Colon (tissue), 2 donors: ENCODE data around the gene LMAN2.

Source experiments
- FAIRE-seq: peaks from 2 replicates; lab custom pipeline; 2012; peaks lifted over from hg19 to GRCh38; lab: Jason Lieb, UNC
- donor health status: control.
- donor health status: control.

LMAN2 gene, protein sequence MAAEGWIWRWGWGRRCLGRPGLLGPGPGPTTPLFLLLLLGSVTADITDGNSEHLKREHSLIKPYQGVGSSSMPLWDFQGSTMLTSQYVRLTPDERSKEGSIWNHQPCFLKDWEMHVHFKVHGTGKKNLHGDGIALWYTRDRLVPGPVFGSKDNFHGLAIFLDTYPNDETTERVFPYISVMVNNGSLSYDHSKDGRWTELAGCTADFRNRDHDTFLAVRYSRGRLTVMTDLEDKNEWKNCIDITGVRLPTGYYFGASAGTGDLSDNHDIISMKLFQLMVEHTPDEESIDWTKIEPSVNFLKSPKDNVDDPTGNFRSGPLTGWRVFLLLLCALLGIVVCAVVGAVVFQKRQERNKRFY

DNA sequence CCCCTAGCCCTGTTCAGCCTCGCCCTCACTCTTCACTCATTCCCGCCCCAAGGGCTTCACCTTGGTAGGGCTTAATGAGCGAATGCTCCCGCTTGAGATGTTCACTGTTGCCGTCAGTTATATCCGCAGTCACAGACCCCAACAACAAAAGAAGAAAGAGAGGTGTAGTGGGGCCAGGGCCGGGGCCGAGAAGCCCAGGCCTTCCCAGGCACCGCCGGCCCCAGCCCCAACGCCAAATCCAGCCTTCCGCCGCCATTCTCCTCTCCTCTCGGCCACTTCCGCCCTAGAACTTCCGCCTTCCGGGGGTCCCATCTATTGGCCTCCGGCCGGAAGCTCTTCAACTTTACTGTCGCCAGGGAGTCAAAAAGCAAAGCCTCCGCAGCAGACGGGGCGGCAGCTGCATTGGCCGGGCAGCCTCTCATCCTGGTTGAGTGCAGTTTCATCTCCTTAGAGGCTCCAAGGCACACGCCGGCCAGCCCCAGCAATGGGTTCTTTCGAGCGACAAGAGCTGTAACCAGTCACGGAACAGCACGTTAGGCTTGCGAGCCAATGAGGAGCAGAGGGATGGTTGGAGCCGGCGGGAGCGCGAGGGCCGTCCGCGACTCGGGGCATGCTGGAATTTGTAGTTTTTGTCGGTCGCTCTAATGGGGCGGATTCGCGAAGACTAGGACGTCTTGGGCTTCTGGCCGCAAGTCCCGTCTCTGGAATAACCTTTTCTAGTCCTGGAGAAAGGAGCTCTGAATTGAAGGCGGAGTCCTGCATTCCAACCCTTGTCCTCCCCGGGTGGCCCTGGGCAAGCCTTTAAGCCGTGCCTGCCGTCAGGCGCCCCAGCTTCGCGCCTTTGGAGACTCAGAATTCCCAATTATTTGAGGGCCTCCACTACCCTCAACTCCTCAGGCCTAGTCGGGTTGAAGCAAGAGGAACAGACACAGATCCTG, at the start of gene LMAN2:
Gene LMAN2, minus strand, starts transcription at position 277 of the 938 bp plus-strand sequence. Its CDS starts 21 bp downstream, at position 256.
- no peak for FAIRE-seq

GRCh38 chr5:177399997-177400868, 48.8 kb upstream of the LMAN2 start, which contains the start of gene PFN3:
Gene PFN3 (minus strand): TSS chr5:177400661. CDS start chr5:177400576, 85 bp downstream.
- FAIRE-seq, result no peak

DNA sequence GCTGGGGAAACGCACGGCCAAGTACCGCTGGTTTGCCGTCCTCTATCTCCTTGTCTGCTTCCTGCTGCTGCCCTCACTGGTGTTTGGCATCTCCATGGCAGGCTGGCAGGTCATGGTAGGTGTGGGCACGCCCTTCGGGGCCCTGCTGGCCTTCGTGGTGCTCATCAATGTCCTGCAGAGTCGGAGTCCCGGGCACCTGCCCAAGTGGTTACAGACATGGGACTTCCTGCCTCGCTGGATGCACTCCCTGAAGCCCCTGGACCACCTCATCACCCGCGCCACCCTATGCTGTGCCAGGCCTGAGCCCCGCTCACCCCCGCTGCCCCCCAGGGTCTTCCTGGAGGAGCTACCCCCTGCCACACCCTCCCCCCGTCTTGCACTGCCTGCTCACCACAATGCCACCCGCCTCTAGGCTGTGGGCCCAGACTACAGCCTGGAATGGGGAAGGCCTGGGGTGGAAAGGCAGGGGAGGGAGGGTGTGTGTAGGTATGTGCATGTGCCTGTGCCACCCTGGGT, 46.5 kb upstream of the LMAN2 start:
- no peak for FAIRE-seq

GRCh38 chr5:177396807-177397206, 45.3 kb upstream of the LMAN2 start:
- no peak for FAIRE-seq

GRCh38 chr5:177396078-177396477, 44.6 kb upstream of the LMAN2 start:
- FAIRE-seq, result no peak

DNA sequence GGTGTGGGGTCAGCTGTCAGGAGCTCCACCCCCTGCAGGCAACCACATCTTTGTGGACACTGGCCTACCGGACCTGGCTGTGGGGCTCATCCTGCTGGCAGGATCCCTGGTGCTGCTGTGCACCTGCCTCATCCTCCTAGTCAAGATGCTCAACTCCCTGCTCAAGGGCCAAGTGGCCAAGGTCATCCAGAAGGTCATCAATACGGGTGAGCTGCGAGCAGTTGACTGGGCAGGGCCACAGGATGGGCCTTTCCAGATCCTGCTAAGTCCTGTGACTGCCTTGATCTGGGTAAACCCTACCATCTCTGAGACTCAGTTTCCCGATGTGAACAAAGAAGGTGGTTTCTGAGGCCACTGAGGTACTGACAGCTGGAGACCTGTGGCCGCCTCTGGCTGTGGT, 42.5 kb upstream of the LMAN2 start:
- FAIRE-seq, result no peak

DNA sequence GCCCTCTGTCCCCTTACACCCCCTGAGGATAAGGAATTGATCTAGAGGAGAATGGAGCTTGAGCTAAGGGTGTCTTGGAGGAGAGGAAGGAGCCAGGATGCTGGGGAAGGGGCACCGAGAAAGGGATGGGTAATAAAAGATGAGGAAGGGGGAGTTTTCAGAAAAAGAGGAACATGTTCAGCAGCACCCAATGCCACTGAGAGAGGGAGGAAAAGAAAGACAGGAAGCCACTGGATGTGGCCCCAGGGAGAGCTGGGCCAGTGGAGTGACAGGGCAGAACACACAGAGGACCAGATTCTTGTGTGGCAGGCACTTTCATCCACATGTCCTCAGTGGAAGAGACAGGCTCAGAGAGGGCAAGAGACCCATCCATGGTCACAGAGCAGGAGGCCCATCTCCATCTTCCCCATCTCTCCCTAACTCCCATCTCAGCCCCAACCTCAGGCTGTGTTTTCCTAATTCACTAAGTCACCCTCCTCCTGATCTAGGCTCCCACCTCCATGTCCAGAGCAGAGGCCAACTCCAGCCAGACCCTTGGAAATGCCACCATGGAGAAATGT, 41.8 kb upstream of the LMAN2 start:
- FAIRE-seq, result no peak

GRCh38 chr5:177392765-177393164, 41.3 kb upstream of the LMAN2 start:
- FAIRE-seq, result no peak

DNA sequence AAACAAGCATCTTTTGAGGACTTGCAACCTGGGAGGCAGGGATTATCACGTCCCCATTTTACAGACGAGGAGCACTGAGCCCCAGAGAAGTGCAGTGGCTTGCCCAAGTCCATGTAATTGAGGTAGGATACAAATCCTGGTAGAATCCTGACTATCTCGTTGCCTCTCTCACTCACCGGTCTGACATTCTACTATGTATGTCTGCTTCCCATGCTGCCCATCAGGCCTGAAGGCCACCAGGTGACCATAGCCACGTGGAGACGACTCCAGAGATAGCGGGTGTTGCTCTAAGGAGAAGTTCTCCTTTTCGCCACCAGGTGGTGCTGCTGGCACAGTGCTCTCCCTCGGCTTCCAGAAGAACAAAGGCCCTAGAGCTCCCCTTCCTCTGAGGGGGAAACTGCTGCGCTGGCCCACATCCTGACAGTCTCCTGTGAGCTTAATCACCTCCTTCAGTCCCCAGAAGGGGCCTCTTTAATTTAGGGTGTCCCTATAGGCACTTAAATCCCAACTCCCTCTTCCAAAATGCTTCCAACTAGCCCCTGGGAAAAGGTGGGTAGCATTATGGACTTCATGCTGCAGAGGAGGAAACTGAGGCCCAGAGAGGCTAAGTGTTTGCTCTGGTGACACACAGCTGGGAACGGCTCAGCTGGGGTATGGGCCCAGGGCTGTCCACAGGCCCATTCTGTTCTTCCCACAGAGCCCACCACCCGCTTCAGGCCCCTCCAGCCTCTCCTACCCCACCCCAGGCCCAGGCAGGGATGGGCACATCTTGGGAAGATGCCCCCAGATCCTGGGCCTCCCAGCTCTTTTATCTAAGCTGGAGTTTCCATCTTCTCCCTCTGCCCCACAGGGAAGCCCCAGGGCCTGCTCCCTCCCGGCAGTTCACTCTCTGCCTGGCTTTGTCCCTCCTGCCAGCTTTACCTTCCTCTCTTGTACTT, 39.2 kb upstream of the LMAN2 start:
- no peak for FAIRE-seq

DNA sequence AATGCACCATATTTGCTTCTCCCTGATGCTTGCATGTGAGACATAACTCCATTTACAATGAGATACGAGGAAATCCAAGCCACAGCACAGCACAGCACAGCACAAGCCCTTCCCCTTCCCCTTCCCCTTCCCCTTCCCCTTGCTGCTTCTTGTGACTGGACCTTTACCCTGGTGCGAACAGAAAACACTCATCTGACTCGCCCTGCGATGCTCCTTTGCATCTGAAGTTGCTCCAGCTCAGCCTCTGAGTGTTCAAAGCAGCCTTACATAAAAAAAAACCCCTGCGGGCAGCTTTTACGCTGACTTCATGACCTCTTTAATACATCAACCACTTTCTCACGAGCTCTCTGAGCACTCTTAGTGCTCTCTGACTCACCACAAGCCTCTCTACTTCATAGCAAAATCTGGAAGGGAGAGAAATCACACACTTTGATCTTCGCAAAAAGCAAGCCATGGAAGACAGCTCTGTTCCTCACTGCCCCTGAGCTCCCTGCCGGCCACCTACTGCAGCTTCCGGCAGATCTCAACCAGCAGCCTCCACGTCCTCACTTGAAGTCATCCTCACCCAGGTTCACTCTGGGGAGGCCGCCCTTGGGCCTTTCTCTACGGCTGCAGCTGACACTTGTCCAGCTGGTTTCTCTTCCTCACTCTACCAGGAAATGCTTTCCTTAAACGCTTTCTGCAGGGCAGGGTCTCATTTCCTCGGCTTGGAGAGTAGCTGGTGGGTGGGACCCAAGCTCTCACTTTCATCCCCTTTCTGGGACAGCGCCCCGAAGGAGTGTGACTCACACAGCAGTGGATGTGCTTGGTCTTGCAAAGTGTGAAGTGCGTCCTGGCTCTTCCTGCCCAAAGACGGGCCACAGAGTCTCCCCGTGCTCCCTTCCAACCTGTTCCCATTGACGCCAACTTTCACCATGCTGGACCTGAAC, 38.0 kb upstream of the LMAN2 start:
- no peak for FAIRE-seq

GRCh38 chr5:177388521-177389052, 37.1 kb upstream of the LMAN2 start:
- no peak for FAIRE-seq

DNA sequence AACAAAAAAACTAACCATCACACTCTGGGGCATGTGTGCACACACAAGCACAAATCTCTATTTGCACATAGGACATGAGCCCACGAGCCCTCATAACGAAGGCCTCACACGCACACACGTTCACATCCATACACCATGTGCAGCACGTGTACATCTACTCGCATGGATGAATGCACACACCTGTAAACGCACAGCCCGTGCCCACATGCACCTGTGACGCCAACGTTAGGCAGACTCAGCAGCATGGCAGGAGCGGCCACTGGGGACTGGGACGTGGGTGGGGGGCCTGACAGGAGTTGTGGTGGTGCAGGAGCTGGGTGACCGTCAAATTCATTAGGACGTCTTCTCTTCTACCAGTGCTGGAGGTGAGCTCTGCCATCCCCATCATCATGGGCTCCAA, 35.9 kb upstream of the LMAN2 start:
- no peak for FAIRE-seq

DNA sequence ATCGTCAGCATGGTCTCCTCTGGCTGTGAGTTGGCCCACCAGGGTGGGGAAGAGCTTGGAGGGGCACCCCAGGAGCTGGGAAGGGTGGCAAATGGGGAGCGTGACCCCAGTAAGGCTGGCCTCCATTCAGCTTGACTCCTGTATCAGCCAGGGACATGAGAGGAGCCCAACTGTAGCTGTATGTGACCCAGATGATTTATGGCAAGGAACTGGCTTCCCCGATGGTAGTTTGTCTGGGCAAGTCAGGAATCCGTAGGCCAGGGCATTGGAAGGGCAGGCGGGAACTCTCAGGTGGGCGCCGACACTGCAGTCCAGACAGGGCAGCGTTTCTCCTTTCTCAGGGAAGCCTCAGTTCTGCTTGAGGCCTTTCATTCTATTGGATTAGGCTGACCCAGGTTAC, 35.1 kb upstream of the LMAN2 start:
- no peak for FAIRE-seq

DNA sequence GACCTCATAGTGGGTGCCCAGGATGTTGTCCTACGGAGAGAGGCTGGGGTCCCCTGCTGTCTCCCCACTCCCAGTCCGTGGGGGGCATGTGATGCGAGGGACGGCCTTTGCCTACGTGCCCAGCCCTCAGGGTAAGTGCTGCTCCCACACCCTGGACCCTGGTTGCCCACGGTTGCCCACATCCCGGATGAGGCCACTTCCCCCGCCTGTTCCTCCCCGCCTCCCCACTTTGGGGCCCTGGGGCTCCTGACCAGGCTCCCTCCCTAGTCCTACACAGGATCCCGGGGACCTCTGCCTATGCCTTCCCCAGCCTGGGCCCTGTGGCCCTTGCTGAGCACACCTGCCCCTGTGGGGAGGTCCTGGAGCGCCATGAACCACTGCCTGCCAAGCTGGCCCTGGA, 34.3 kb upstream of the LMAN2 start:
- FAIRE-seq, result no peak

DNA sequence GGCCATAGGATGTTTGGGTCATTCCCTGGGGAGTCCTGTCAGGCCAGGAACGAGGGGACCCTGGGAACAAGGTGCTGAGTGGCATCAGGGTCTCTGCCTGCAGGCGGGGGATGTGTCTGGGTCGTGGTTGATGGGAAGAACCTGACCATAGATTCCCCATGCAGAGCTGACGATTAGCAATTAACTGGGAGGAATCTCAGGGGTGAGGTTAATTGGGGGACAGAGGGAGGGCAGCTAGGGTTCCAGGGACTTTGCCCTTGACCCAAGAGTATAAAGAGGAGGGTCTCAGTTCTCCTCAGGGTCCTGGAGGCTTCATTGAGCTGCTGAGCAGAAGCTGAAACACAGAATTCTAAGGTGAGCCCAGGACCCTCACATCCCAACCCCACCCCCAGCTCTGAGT, 32.7 kb upstream of the LMAN2 start, which contains the start of gene SLC34A1:
Gene SLC34A1, plus strand, starts transcription at position 301 of the 400 bp plus-strand sequence. CDS start 1,308 bp downstream, outside the sequence.
- no peak for FAIRE-seq

DNA sequence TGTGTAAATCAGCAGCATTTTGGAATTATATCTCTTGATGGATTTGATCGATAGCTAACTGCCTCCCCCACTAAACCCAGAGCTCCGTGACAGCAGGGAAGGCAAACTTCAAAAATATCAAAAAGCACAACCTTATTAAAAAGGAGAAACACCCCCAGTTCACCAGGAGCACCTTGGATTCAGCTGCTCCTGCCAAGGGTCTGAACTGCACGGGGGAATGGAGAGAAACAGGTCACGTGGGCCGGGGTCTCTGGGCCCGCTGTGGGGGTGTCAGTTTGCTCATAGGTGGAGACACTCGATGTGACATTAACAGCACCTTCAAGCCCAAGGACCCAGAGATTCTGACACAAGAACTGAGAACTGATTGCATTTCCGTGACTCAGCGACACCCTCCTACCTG, 31.7 kb upstream of the LMAN2 start:
- no peak for FAIRE-seq

GRCh38 chr5:177382423-177383029, 31.1 kb upstream of the LMAN2 start:
- no peak for FAIRE-seq

DNA sequence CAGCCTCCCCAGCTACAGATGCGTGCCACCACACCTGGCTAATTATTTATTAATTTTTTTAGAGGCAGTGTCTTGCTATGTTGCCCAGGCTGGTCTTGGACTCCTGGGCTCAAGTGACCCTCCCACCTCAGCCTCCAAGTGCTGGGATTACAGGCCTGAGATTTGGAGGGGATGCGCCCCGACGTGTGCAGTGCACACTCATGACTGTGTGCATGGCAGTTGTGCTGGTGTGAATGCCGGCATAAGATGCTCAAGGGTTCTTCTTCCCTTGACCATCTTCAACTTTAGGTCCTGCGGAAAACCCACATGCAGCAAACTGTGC, 29.3 kb upstream of the LMAN2 start:
- FAIRE-seq, result no peak
